Left lung (tissue), 10 donors: ENCODE results near the gene GLS2. TPM values are rescaled to one million over a fixed set of nuclear protein-coding genes. Genes with fewer than 3 reads are reported as not detected.
A peak's percentile ranks its signal among the peaks of the same experiment; 100 is the strongest.
"Not testable (repeated sequence)": the region's sequence is repeated elsewhere in the genome, so short reads cannot be mapped to it uniquely, and the experiment has no call there.

Experiments used
- ATAC-seq: fragments of 200-7000 bp; cut with Tn5 transposase; one replicate; pipeline ENCODE4 v1.9.1; 2020; ENCODE audit warnings: moderate library complexity
- DNase-seq, 4 donors: peaks; one replicate each; pipeline ENCODE4 v3.0.0-alpha.2; 2013 to 2020
- H3K27ac ChIP-seq, 2 donors: fragments of 200-600 bp; sonication (generic) in 1 of 2; one replicate each; pipeline versions ENCODE4 v1.5.0 to v1.8.0; 2020 to 2021
- H3K27me3 ChIP-seq, 2 donors: fragments of 200-600 bp; sonication (generic) in 1 of 2; one replicate each; pipeline versions ENCODE4 v1.5.0 to v1.8.0; 2020 to 2021
- H3K36me3 ChIP-seq, 2 donors: fragments of 200-600 bp; sonication (generic) in 1 of 2; one replicate each; pipeline versions ENCODE4 v1.5.0 to v1.8.0; 2020 to 2021
- H3K4me1 ChIP-seq, 2 donors: fragments of 200-600 bp; one replicate each; pipeline ENCODE4 v1.8.0; 2021
- H3K4me3 ChIP-seq, 2 donors: fragments of 200-600 bp; sonication (generic) in 1 of 2; one replicate each; pipeline versions ENCODE4 v1.5.0 to v1.8.0; 2020 to 2021; ENCODE audit warnings: mild to moderate bottlenecking in 1 of 2
- H3K9me3 ChIP-seq, 2 donors: fragments of 200-600 bp; sonication (generic) in 1 of 2; one replicate each; pipeline versions ENCODE4 v1.5.0 to v1.8.0; 2020 to 2021
- intact Hi-C, 2 donors: fragments of 100-400 bp; cut with DNase I; formaldehyde crosslinking; loops; one replicate each; pipeline versions ENCODE4 v1.11.2 to v1.14.2; 2022
- polyA plus RNA-seq, 6 donors: library from polyadenylated mRNA; unstranded; fragments of 120-200 nt; gene quantifications; one replicate each; pipeline ENCODE4 v1.2.1, GENCODE V29; 2013; ENCODE audit not compliant: insufficient read length in 6 of 6
- total RNA-seq, 2 donors: library from RNA; stranded (reverse); fragmentation: NEBNext Ultra II Directional; extraction: Animal tissue kit (Norgen Biotek cat#: 25700); gene quantifications; one replicate each; pipeline ENCODE4 v1.2.1, GENCODE V29; 2021
- TF ChIP-seq, protein P1 (sequence below), 2 donors: fragments of 200-600 bp; sonication (generic) in 1 of 2; IDR thresholded peaks; one replicate each; pipeline versions ENCODE4 v1.5.0 to v1.8.0; 2021; ENCODE audit warnings: antibody characterized with exemption in 2 of 2
- donor health status: DM: no; HTN: yes; CAD: no.
- donor health status: DM: no; HTN: no; CAD: no.

The GLS2 gene
- total and polyA plus RNA-seq, 8 donors: 2.3 to 5.9 (median 2.9) TPM

DNA sequence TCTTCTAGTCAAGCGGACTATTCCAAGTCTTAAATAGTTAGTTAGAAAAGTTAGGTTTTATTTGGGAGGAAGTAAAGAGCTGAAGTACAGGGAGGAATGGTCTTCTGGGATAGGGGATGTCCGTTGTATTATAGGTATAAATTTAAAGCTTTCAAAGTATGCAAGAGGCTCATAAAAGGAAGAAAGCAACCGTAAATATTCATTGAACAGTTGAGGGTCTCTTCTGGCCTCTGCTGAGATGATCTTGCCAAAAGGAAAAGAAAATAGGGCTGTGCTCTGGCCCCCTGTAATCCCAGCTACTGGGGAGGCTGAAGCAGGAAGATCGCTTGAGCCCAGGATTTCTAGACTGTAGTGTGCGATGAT, 38.4 kb downstream of the GLS2 start:
- no peaks in the 10 kb centered on the region for H3K9me3 ChIP-seq
- TF ChIP-seq, protein P1, sequence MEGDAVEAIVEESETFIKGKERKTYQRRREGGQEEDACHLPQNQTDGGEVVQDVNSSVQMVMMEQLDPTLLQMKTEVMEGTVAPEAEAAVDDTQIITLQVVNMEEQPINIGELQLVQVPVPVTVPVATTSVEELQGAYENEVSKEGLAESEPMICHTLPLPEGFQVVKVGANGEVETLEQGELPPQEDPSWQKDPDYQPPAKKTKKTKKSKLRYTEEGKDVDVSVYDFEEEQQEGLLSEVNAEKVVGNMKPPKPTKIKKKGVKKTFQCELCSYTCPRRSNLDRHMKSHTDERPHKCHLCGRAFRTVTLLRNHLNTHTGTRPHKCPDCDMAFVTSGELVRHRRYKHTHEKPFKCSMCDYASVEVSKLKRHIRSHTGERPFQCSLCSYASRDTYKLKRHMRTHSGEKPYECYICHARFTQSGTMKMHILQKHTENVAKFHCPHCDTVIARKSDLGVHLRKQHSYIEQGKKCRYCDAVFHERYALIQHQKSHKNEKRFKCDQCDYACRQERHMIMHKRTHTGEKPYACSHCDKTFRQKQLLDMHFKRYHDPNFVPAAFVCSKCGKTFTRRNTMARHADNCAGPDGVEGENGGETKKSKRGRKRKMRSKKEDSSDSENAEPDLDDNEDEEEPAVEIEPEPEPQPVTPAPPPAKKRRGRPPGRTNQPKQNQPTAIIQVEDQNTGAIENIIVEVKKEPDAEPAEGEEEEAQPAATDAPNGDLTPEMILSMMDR (IDR thresholded peaks at IDR 0.05): no peak
- H3K27ac ChIP-seq: peak overlapping the region; percentile 83 to 86
- peaks cover 0 to 15% of the 10 kb centered on the region in 2 donors for H3K4me1 ChIP-seq
- DNase-seq (no peak), ATAC-seq (peak; percentile 1)
- H3K4me3 ChIP-seq: peak overlapping the region; percentile 65 to 95
- intact Hi-C loops: no loop called here
- H3K36me3 ChIP-seq: no peaks in the 10 kb centered on the region
- no peaks in the 10 kb centered on the region for H3K27me3 ChIP-seq

DNA sequence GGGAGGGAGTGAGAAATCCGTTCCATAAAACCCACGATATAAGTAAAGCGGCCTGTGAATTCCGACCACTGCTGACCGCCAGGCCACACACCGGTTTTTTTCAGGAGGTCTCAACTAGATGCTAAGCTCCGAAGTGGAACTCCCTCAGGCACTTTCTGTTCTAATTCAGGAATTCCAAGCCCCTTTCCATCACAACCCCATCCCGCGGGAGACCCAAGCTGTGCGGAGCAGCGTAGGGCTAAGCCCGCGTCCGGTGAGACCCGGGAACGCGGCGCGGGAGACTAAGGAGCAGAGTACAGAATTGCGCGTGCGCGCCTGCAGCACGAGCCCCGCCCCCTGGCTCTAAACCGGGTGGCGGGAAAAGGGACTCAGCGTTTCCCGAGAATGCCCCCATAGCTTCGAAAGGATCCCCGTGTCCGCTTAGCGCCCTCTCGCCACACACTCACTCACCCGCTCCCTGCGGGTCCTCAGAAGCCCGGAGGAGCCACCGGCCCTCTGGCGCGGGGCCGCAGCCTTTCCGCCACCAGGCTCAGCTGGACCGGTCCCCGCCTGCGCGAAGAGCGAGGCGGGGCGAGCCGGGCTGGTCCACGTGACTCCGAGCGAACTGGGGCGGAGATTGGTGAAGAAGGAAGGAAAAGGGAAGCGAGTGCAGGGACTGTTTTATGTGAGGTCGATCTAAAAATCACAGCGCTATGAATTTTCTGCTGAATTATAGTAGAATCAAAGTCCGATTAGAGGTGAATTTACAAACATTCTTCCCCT, 38.9 kb downstream of the GLS2 start, which contains the start of gene TIMELESS:
TSS of gene TIMELESS (minus strand) at position 567 of the 762 bp plus-strand sequence. CDS start 15,256 bp downstream, outside the sequence.
- intact Hi-C loops: no loop called here
- Histone ChIP-seq H3K36me3 (no peaks in the 10 kb centered on the region), H3K27ac (peak within 1 kb of the TSS; percentile 83 to 86), H3K4me1 (peaks cover 0 to 15% of the 10 kb centered on the region in 2 donors), H3K27me3 (no peaks in the 10 kb centered on the region), H3K9me3 (no peaks in the 10 kb centered on the region), H3K4me3 (peak within 1 kb of the TSS; percentile 65 to 95)
- ATAC-seq: peak; percentile 99
- peak; percentile 93 to 98 (median 94) for DNase-seq
- TF ChIP-seq, protein P1 (IDR thresholded peaks at IDR 0.05): peak in 1 of 2 donors; percentile 23

DNA sequence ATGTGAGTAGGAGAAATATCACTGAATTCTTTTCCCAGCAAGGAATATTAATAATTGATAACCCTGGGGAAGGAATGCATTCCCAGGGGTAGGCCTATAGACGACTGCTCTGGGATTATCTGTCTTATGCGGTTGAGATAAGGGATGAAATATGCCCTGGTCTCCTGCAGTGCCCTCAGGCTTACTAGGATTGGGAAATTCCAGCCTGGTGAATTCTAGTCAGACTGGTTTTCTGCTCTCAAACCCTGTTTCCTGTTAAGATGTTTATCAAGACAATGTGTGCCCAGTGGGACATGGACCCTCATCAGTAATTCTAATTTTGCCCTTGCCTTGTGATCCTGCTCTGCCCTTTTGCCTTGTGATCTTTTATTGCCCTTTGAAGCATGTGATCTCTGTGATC, 44.8 kb downstream of the GLS2 start:
- H3K27ac ChIP-seq, H3K9me3 ChIP-seq, ATAC-seq, DNase-seq, H3K36me3 ChIP-seq, intact Hi-C loops, H3K4me1 ChIP-seq, H3K4me3 ChIP-seq, H3K27me3 ChIP-seq: not testable (repeated sequence)

DNA sequence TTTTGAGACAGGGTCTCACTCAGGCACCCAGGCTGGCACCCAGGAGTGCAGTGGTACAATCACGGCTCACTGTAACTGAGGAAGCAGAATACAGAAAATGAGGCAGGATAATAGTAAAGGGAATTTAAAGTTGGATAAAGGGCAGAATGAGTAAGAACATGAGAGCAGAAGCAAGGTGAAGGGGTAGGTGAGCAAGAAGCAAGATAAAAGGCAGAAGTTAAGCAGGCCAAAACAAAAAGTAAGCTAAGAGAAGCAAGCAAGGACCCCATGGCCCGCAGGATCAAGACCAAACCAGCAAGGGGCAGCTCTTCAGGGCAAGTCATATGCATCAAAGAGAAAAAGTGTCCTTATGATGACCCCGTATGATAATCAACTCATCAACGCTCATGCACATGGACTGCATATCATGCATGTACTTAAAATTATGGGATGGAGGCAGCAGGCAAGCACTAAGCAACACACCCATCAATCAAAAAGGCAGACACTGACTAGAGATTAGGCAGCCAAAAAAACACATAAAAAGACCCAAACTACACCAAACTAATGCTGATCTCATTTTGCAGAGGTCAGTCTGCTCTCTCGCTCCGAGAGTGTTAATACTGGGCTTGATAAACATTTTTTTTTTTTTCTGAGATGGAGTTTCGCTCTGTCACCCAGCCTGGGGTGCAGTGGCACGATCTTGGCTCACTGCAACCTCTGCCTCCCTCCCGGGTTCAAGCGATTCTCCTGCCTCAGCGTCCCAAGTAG, 50.4 kb downstream of the GLS2 start:
- ATAC-seq (no peak), DNase-seq (no peak)
- no peak overlapping the region for H3K27ac ChIP-seq
- intact Hi-C loops: no loop called here
- peaks cover 0 to 11% of the 10 kb centered on the region in 2 donors for H3K36me3 ChIP-seq
- H3K4me1 ChIP-seq: no peaks in the 10 kb centered on the region
- H3K9me3 ChIP-seq: no peaks in the 10 kb centered on the region
- H3K4me3 ChIP-seq: no peak overlapping the region
- no peaks in the 10 kb centered on the region for H3K27me3 ChIP-seq
- TF ChIP-seq, protein P1 (IDR thresholded peaks at IDR 0.05): no peak

DNA sequence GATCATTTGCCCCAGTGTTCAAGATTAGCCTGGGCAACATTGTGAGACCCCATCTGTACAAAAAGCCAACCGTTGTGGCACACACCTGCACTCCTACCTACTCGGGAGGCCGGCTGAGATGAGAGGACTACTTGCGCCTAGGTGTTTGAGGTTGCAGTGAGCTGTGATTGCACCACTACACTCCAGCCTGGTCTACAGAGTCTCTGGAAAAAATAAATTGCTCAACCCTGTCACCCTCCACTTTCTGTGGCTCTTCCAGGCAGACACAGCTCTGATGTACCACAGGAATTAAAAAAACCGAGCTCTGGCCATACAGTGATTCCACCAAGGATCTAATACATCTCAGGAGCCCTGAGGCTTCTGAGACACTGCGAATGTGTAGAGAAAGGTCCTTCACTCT, 53.1 kb downstream of the GLS2 start:
- no peaks in the 10 kb centered on the region for H3K4me1 ChIP-seq
- H3K27ac ChIP-seq: no peak overlapping the region
- intact Hi-C loops: no loop called here
- TF ChIP-seq, protein P1 (IDR thresholded peaks at IDR 0.05): no peak
- peaks cover 0 to 36% of the 10 kb centered on the region in 2 donors for H3K36me3 ChIP-seq
- H3K27me3 ChIP-seq: no peaks in the 10 kb centered on the region
- no peak for DNase-seq
- ATAC-seq: no peak
- no peaks in the 10 kb centered on the region for H3K9me3 ChIP-seq
- H3K4me3 ChIP-seq: no peak overlapping the region
